Tibial artery (tissue), 4 donors: ENCODE measurements around the gene SBF2.

Experiments
- DNase-seq, 2 donors: peaks; one replicate each; pipeline ENCODE4 v3.0.0-alpha.2; 2019
- H3K27ac ChIP-seq, 2 donors: fragments of 200-600 bp; sonication (generic) in 1 of 2; 1 replicate in 1 of 2; 2 replicates in 1 of 2; pipeline ENCODE4 v1.5.1; 2018 to 2019; ENCODE audit warnings: mild to moderate bottlenecking in 1 of 2
- H3K27me3 ChIP-seq, 2 donors: fragments of 200-600 bp; sonication (generic) in 1 of 2; one replicate each; pipeline versions ENCODE4 v1.5.1 to v1.6.0; 2016 to 2019
- H3K36me3 ChIP-seq, 3 donors: fragments of 200-600 bp; sonication (generic) in 2 of 3; one replicate each; pipeline ENCODE4 v1.5.1; 2016 to 2019; ENCODE audit warnings: mild to moderate bottlenecking in 2 of 3
- H3K4me1 ChIP-seq, 4 donors: fragments of 200-600 bp; sonication (generic) in 2 of 4; 1 replicate in 3 of 4; 2 replicates in 1 of 4; pipeline ENCODE4 v1.5.1; 2016 to 2019
- H3K4me3 ChIP-seq, 2 donors: fragments of 200-600 bp; sonication (generic) in 1 of 2; 1 replicate in 1 of 2; 2 replicates in 1 of 2; pipeline ENCODE4 v1.5.1; 2018 to 2019; ENCODE audit warnings: mild to moderate bottlenecking in 2 of 2
- H3K9me3 ChIP-seq, 3 donors: fragments of 200-600 bp; sonication (generic) in 1 of 3; one replicate each; pipeline ENCODE4 v1.5.1; 2016 to 2019
- CTCF ChIP-seq, 2 experiments: fragments of 200-600 bp in 1 of 2; fragments of 450-650 bp in 1 of 2; IDR thresholded peaks; one replicate each; pipeline ENCODE4 v1.5.1; 2017 to 2019; ENCODE audit warnings: antibody characterized with exemption in 2 of 2, mild to moderate bottlenecking in 1 of 2, moderate library complexity in 1 of 2
- intact Hi-C: fragments of 100-400 bp; cut with DNase I; formaldehyde crosslinking; loops from one replicate; pipeline ENCODE4 v1.15.0; 2023; ENCODE audit warnings: low total_unique reads

Gene SBF2

GRCh38 chr11:9827708-9828107 is 466.3 kb downstream of the SBF2 start:
- H3K9me3 ChIP-seq = no peaks in the 10 kb centered on the region
- no peaks in the 10 kb centered on the region for H3K4me1 ChIP-seq
- H3K36me3 ChIP-seq = peaks cover 7 to 34% (median 17%) of the 10 kb centered on the region in 3 donors
- H3K4me3 ChIP-seq = no peak overlapping the region
- intact Hi-C loops = no loop called here
- H3K27me3 ChIP-seq = no peaks in the 10 kb centered on the region
- no peak for DNase-seq
- H3K27ac ChIP-seq = no peak overlapping the region
- no peak for TF ChIP-seq CTCF (IDR thresholded peaks at IDR 0.05)

- no peak for DNase-seq
- TF ChIP-seq CTCF (IDR thresholded peaks at IDR 0.05) = no peak
- Histone ChIP-seq H3K9me3 (no peaks in the 10 kb centered on the region), H3K4me3 (no peak overlapping the region), H3K4me1 (no peaks in the 10 kb centered on the region), H3K36me3 (peaks cover 3 to 23% (median 7%) of the 10 kb centered on the region in 3 donors), H3K27ac (no peak overlapping the region), H3K27me3 (no peaks in the 10 kb centered on the region)
- intact Hi-C loops = no loop called here
These were observed 467.6 kb downstream of the SBF2 start for GRCh38 chr11:9826390-9826789.

DNA sequence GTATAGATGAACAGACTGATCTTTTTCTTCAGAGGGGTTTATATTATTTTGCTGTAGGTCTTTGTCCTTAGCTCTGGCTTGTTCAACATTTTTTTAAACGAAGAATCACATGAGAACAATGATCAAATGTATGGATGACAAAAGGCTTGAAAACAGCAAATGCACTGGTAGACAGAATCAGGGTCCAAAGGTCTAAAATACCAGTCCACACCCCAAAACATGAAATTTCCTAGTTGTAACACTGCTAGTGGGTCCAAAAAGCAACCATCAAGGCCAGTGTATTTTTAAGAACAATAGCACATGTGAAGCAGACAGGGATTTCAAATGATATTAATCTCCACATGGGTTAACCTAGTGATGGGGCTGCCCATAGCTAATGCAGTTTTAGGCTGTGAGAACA is 468.1 kb downstream of the SBF2 start:
- no peaks in the 10 kb centered on the region for H3K4me1 ChIP-seq
- H3K27me3 ChIP-seq = no peaks in the 10 kb centered on the region
- intact Hi-C loops = no loop called here
- H3K4me3 ChIP-seq = no peak overlapping the region
- no peak overlapping the region for H3K27ac ChIP-seq
- DNase-seq = no peak
- H3K9me3 ChIP-seq = no peaks in the 10 kb centered on the region
- peaks cover 0 to 18% (median 2%) of the 10 kb centered on the region in 3 donors for H3K36me3 ChIP-seq
- TF ChIP-seq CTCF (IDR thresholded peaks at IDR 0.05) = no peak

GRCh38 chr11:9825315-9825714 is 468.7 kb downstream of the SBF2 start:
- no peaks in the 10 kb centered on the region for H3K27me3 ChIP-seq
- intact Hi-C loops = no loop called here
- no peaks in the 10 kb centered on the region for H3K9me3 ChIP-seq
- DNase-seq = no peak
- no peaks in the 10 kb centered on the region for H3K4me1 ChIP-seq
- H3K36me3 ChIP-seq = peaks cover 0 to 17% (median 0%) of the 10 kb centered on the region in 3 donors
- H3K27ac ChIP-seq = no peak overlapping the region
- no peak overlapping the region for H3K4me3 ChIP-seq
- no peak for TF ChIP-seq CTCF (IDR thresholded peaks at IDR 0.05)

DNA sequence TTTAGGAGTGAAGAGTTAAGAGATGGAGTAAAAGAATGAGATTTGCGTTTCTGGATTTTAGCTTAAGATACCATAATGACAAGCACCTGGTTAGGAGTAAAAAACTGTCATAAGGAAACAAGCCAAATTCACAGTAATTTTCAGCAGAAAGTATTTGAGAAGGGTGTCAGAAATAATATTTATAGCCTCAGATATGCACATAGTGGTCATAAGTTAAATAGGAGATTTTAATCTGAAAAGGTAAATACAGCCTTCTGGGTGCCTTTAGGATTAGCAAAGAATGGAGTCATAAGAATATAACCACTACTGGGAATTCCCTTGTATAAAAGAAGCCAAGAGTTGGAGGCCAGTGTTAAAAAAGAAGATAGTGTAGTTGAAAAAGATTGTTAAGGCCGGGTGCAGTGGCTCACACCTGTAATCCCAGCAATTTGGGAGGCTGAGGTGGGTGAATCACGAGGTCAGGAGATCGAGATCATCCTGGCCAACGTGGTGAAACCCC is 470.1 kb downstream of the SBF2 start:
- no peak for TF ChIP-seq CTCF (IDR thresholded peaks at IDR 0.05)

DNA sequence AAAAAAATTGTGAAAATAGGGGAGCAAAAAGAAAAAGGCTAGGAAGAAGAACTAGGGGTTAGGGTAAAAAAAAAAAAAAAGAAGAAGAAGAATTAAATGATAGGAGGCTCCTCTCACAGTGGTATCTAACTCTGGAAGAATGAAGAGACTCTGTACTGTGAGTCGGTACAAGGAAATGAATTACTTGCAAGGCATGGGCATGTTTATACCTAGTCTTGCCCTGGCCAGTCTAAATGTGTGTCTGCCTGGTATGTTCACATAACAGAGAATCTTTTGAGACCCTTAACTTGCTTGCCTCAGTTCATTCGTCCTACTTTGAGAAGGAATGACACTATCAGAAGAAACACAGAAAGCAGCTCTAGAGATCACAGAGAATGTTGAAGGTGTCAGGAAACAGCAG is 470.6 kb downstream of the SBF2 start:
- no peak for TF ChIP-seq CTCF (IDR thresholded peaks at IDR 0.05)

More for the DNA sequence above, 470.1 kb downstream of the SBF2 start:
- no peaks in the 10 kb centered on the region for H3K9me3 ChIP-seq
- no peak overlapping the region for H3K27ac ChIP-seq
- intact Hi-C loops = no loop called here
- H3K4me1 ChIP-seq = no peaks in the 10 kb centered on the region
- peaks cover 0 to 19% (median 0%) of the 10 kb centered on the region in 3 donors for H3K36me3 ChIP-seq
- no peak for DNase-seq
- H3K27me3 ChIP-seq = no peaks in the 10 kb centered on the region
- no peak overlapping the region for H3K4me3 ChIP-seq

More for the DNA sequence above, 470.6 kb downstream of the SBF2 start:
- Histone ChIP-seq H3K27me3 (no peaks in the 10 kb centered on the region), H3K4me1 (no peaks in the 10 kb centered on the region), H3K4me3 (no peak overlapping the region), H3K36me3 (peaks cover 0 to 18% (median 0%) of the 10 kb centered on the region in 3 donors), H3K9me3 (no peaks in the 10 kb centered on the region), H3K27ac (no peak overlapping the region)
- intact Hi-C loops = no loop called here
- DNase-seq = no peak
